Karpas-422 (cell line): ENCODE measurements around the gene ABCC8. TPM values are rescaled to one million over a fixed set of nuclear protein-coding genes. Genes with fewer than 3 reads are reported as not detected.

Experiments used
- DNase-seq: peaks from one replicate; pipeline ENCODE4 v3.0.0-alpha.2; 2015
- H2AFZ ChIP-seq: fragments of 200-600 bp; sonication (generic); 2 replicates; pipeline ENCODE4 v1.6.1; 2014; ENCODE audit warnings: antibody characterized with exemption, low read length, mixed read lengths
- H3K27ac ChIP-seq: fragments of 200-600 bp; sonication (generic); 2 replicates; pipeline ENCODE4 v1.5.1; 2014; ENCODE audit warnings: mild to moderate bottlenecking, low read length, moderate library complexity
- H3K27me3 ChIP-seq: fragments of 200-600 bp; sonication (generic); 2 replicates; pipeline ENCODE4 v1.6.1; 2014; ENCODE audit warnings: low read length, mixed read lengths
- H3K36me3 ChIP-seq: fragments of 200-600 bp; sonication (generic); 2 replicates; pipeline ENCODE4 v1.6.1; 2014; ENCODE audit warnings: low read length, mixed read lengths; ENCODE audit not compliant: insufficient read depth
- H3K4me1 ChIP-seq: fragments of 200-600 bp; sonication (generic); 2 replicates; pipeline ENCODE4 v1.6.1; 2014; ENCODE audit warnings: mild to moderate bottlenecking, low read length, mixed read lengths
- H3K4me2 ChIP-seq: fragments of 200-600 bp; sonication (generic); 2 replicates; pipeline ENCODE4 v1.6.1; 2014; ENCODE audit warnings: low read length, low read depth, mild to moderate bottlenecking; ENCODE audit not compliant: poor library complexity, severe bottlenecking
- H3K4me3 ChIP-seq: fragments of 200-600 bp; sonication (generic); 2 replicates; pipeline ENCODE4 v1.5.1; 2014; ENCODE audit warnings: mild to moderate bottlenecking, antibody characterized with exemption, low read length, mixed read lengths
- H3K79me2 ChIP-seq: fragments of 200-600 bp; sonication (generic); 2 replicates; pipeline ENCODE4 v1.6.1; 2014; ENCODE audit warnings: mild to moderate bottlenecking, low read length, mixed read lengths
- H3K9ac ChIP-seq: fragments of 200-600 bp; sonication (generic); 2 replicates; pipeline ENCODE4 v1.6.0; 2014; ENCODE audit warnings: low read length
- H3K9me2 ChIP-seq: fragments of 200-600 bp; sonication (generic), shearing (Covaris generic); replicated peaks from 2 replicates; pipeline ENCODE4 v1.6.0; 2014; ENCODE audit warnings: mild to moderate bottlenecking, low read length, moderate library complexity; ENCODE audit not compliant: insufficient read depth
- H3K9me3 ChIP-seq: fragments of 300-700, 200-600 bp; sonication (generic); 2 replicates; pipeline ENCODE4 v1.6.1; 2014; ENCODE audit warnings: low read length, mixed read lengths
- H4K20me1 ChIP-seq: fragments of 200-600 bp; sonication (generic); 2 replicates; pipeline ENCODE4 v1.6.1; 2014; ENCODE audit warnings: mild to moderate bottlenecking, antibody characterized with exemption, low read length, low read depth; ENCODE audit not compliant: insufficient read depth
- total RNA-seq: library from RNA; depleted of rRNA; stranded (reverse); fragments of >200 nt; shearing (Covaris generic); gene quantifications from 2 replicates; pipeline ENCODE4 v1.2.3, GENCODE V29; 2014; ENCODE audit warnings: low replicate concordance

ABCC8 gene
- total RNA-seq, 1 experiment from 2014 or later = not detected

DNA sequence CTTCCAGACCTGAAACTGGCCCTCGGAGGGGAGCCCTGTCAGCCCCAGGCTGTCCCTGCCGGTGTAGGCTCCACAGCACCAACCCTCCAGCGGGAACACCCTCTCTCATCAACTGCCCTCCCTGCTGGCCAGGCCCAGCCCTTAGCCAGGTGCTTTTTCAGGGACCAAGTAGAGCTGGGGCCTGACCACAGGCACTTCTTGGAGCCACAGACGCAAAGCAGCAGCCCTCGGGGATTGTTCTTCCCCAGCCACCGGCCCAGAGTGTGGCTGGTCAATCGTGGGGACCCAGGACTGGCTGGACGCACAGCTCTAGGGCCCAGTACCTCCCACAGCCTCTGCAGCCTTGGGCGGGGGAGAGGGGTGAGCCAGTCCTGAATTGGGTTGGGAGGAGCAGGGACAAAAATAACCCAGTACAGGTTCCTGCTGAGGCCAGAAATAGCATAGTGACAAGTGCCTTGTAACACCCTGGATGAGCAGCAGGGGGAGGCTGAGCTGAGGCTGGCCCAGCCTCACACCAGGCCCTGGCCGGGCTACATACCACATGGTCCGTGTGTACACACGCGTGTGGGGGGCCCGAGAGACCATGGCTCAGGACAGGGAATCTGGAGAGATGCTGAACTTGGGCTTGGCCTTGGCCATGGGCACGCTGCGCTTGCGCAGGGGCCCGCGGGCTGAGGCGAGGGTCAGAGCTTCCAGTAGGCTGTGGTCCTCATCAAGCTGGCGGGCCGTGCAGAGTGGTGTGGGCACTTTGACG is 90.1 kb downstream of the ABCC8 start:
- Histone ChIP-seq H3K9me2 (no peaks in the 10 kb centered on the region), H3K9me3 (no peaks in the 10 kb centered on the region), H4K20me1 (no peaks in the 10 kb centered on the region; the same call in 1 of the 2 replicates), H2AFZ (no peak overlapping the region), H3K36me3 (no peaks in the 10 kb centered on the region), H3K4me1 (peaks cover 21% of the 10 kb centered on the region), H3K9ac (no peak overlapping the region), H3K4me3 (no peak overlapping the region), H3K79me2 (no peaks in the 10 kb centered on the region), H3K27me3 (no peaks in the 10 kb centered on the region), H3K27ac (no peak overlapping the region), H3K4me2 (no peak overlapping the region)
- DNase-seq = peak; percentile 82

- no peaks in the 10 kb centered on the region for H3K27me3 ChIP-seq
- no peak overlapping the region for H3K9ac ChIP-seq
- no peaks in the 10 kb centered on the region for H3K9me2 ChIP-seq
- H3K79me2 ChIP-seq = no peaks in the 10 kb centered on the region
- peaks cover 15% of the 10 kb centered on the region for H3K4me1 ChIP-seq
- no peak overlapping the region for H3K4me3 ChIP-seq
- no peak for DNase-seq
- 0 out of 2 replicates have a peak, but pooled peaks cover 5% of the 10 kb centered on the region for H3K36me3 ChIP-seq
- no peak overlapping the region for H3K4me2 ChIP-seq
- H4K20me1 ChIP-seq = no peaks in the 10 kb centered on the region; the same call in 1 of the 2 replicates
- H2AFZ ChIP-seq = no peak overlapping the region
- H3K27ac ChIP-seq = no peak overlapping the region
- no peaks in the 10 kb centered on the region for H3K9me3 ChIP-seq
Measured at GRCh38 chr11:17385926-17386325, 90.7 kb downstream of the ABCC8 start.

- Histone ChIP-seq H3K79me2 (no peaks in the 10 kb centered on the region), H3K27ac (no peak overlapping the region), H3K4me2 (no peak overlapping the region), H3K9me2 (no peaks in the 10 kb centered on the region), H4K20me1 (no peaks in the 10 kb centered on the region; the same call in 1 of the 2 replicates), H3K36me3 (0 out of 2 replicates have a peak, but pooled peaks cover 5% of the 10 kb centered on the region), H3K4me1 (peaks cover 14% of the 10 kb centered on the region), H3K9ac (no peak overlapping the region), H2AFZ (no peak overlapping the region), H3K27me3 (no peaks in the 10 kb centered on the region), H3K9me3 (no peaks in the 10 kb centered on the region), H3K4me3 (no peak overlapping the region)
- DNase-seq = no peak
Measured at GRCh38 chr11:17385492-17385891, 91.2 kb downstream of the ABCC8 start.

GRCh38 chr11:17384002-17384511 is 92.6 kb downstream of the ABCC8 start:
- H2AFZ ChIP-seq = no peak overlapping the region

GRCh38 chr11:17383461-17383860 is 93.2 kb downstream of the ABCC8 start:
- no peak overlapping the region for H3K9ac ChIP-seq
- H3K36me3 ChIP-seq = peaks cover 13% of the 10 kb centered on the region; the same call in 1 of the 2 replicates
- no peaks in the 10 kb centered on the region for H3K27me3 ChIP-seq
- no peak overlapping the region for H3K27ac ChIP-seq
- H2AFZ ChIP-seq = no peak overlapping the region
- DNase-seq = no peak
- H3K9me2 ChIP-seq = no peaks in the 10 kb centered on the region
- no peaks in the 10 kb centered on the region for H3K9me3 ChIP-seq
- no peak overlapping the region for H3K4me3 ChIP-seq
- H3K79me2 ChIP-seq = no peaks in the 10 kb centered on the region
- no peak overlapping the region for H3K4me2 ChIP-seq
- H3K4me1 ChIP-seq = peaks cover 4% of the 10 kb centered on the region
- H4K20me1 ChIP-seq = no peaks in the 10 kb centered on the region; the same call in 1 of the 2 replicates

More at GRCh38 chr11:17384002-17384511, 92.6 kb downstream of the ABCC8 start:
- Histone ChIP-seq H3K4me2 (no peak overlapping the region), H3K27ac (no peak overlapping the region), H4K20me1 (no peaks in the 10 kb centered on the region; the same call in 1 of the 2 replicates), H3K9me2 (no peaks in the 10 kb centered on the region), H3K9ac (no peak overlapping the region), H3K27me3 (no peaks in the 10 kb centered on the region), H3K36me3 (peaks cover 11% of the 10 kb centered on the region; the same call in 1 of the 2 replicates), H3K4me3 (no peak overlapping the region), H3K9me3 (no peaks in the 10 kb centered on the region), H3K79me2 (no peaks in the 10 kb centered on the region), H3K4me1 (peaks cover 7% of the 10 kb centered on the region)
- DNase-seq = peak; percentile 91

GRCh38 chr11:17382046-17382728 is 94.5 kb downstream of the ABCC8 start:
- Histone ChIP-seq H3K79me2 (no peaks in the 10 kb centered on the region), H3K27me3 (no peaks in the 10 kb centered on the region)

GRCh38 chr11:17381156-17381555 is 95.5 kb downstream of the ABCC8 start:
- Histone ChIP-seq H3K27ac (no peak overlapping the region), H3K27me3 (no peaks in the 10 kb centered on the region), H3K36me3 (peaks cover 34% of the 10 kb centered on the region), H4K20me1 (no peaks in the 10 kb centered on the region; the same call in 1 of the 2 replicates), H3K9ac (no peak overlapping the region), H2AFZ (no peak overlapping the region), H3K4me2 (no peak overlapping the region), H3K79me2 (no peaks in the 10 kb centered on the region), H3K4me3 (no peak overlapping the region), H3K9me2 (no peaks in the 10 kb centered on the region), H3K9me3 (no peaks in the 10 kb centered on the region), H3K4me1 (no peaks in the 10 kb centered on the region; the same call in 1 of the 2 replicates)
- no peak for DNase-seq

More at GRCh38 chr11:17382046-17382728, 94.5 kb downstream of the ABCC8 start:
- H3K9ac ChIP-seq = no peak overlapping the region
- H3K9me3 ChIP-seq = no peaks in the 10 kb centered on the region
- no peak for DNase-seq
- no peak overlapping the region for H3K4me3 ChIP-seq
- H3K9me2 ChIP-seq = no peaks in the 10 kb centered on the region
- no peak overlapping the region for H3K27ac ChIP-seq
- no peak overlapping the region for H3K4me2 ChIP-seq
- H2AFZ ChIP-seq = no peak overlapping the region
- H3K4me1 ChIP-seq = peaks cover 4% of the 10 kb centered on the region
- peaks cover 26% of the 10 kb centered on the region for H3K36me3 ChIP-seq
- H4K20me1 ChIP-seq = no peaks in the 10 kb centered on the region; the same call in 1 of the 2 replicates
